Neural cell (in vitro differentiated cells): ENCODE measurements around the gene CALHM5. TPM values are rescaled to one million over a fixed set of nuclear protein-coding genes. Genes with fewer than 3 reads are reported as not detected.

ENCODE experiments used
- H2AFZ ChIP-seq: fragments of 200-600, 300-800 bp; sonication (generic), shearing (Covaris generic); 2 replicates; pipeline ENCODE4 v1.6.0; 2014; ENCODE audit warnings: low read depth, mild to moderate bottlenecking, antibody characterized with exemption, low read length, moderate library complexity
- H3F3A ChIP-seq: fragments of 200-600 bp; shearing (Covaris generic); 2 replicates; pipeline ENCODE4 v1.6.1; 2016; ENCODE audit warnings: mild to moderate bottlenecking, moderate library complexity, mixed read lengths, antibody characterized with exemption, low read length; ENCODE audit not compliant: insufficient read depth, poor library complexity, severe bottlenecking
- H3K27ac ChIP-seq: fragments of 200-600, 300-800 bp; sonication (generic), shearing (Covaris generic); 2 replicates; pipeline ENCODE4 v1.5.1; 2014; ENCODE audit warnings: mild to moderate bottlenecking, low read length, moderate library complexity
- H3K27me3 ChIP-seq: fragments of 300-800, 200-600 bp; sonication (generic), shearing (Covaris generic); 2 replicates; pipeline ENCODE4 v1.6.0; 2014; ENCODE audit warnings: mild to moderate bottlenecking, low read depth, low read length, moderate library complexity; ENCODE audit not compliant: insufficient read depth
- H3K36me3 ChIP-seq: fragments of 300-800, 200-600 bp; sonication (generic), shearing (Covaris generic); 2 replicates; pipeline ENCODE4 v1.5.1; 2014; ENCODE audit warnings: mild to moderate bottlenecking, antibody characterized with exemption, low read length, moderate library complexity; ENCODE audit not compliant: insufficient read depth
- H3K4me2 ChIP-seq: fragments of 300-800, 200-600 bp; sonication (generic), shearing (Covaris generic); 2 replicates; pipeline ENCODE4 v1.6.0; 2014; ENCODE audit warnings: mild to moderate bottlenecking, low read length
- H3K4me3 ChIP-seq: fragments of 300-800, 200-600 bp; sonication (generic), shearing (Covaris generic); 2 replicates; pipeline ENCODE4 v1.5.1; 2014; ENCODE audit warnings: mild to moderate bottlenecking, low read length, moderate library complexity
- H3K79me2 ChIP-seq: fragments of 200-600 bp; shearing (Covaris generic); replicated peaks from 2 replicates; pipeline ENCODE4 v1.6.0; 2014; ENCODE audit warnings: mild to moderate bottlenecking, low read length, moderate library complexity; ENCODE audit not compliant: insufficient read depth
- H3K9ac ChIP-seq: fragments of 300-800, 200-600 bp; sonication (generic), shearing (Covaris generic); 2 replicates; pipeline ENCODE4 v1.6.1; 2016; ENCODE audit warnings: mild to moderate bottlenecking, low read length, mixed read lengths
- H3K9me2 ChIP-seq: fragments of 200-600 bp; shearing (Covaris generic); 2 replicates; pipeline ENCODE4 v1.6.1; 2016; ENCODE audit warnings: mild to moderate bottlenecking, low read length, mixed read lengths; ENCODE audit not compliant: insufficient read depth
- H3K9me3 ChIP-seq: fragments of 200-600, 300-800 bp; sonication (generic), shearing (Covaris generic); 2 replicates; pipeline ENCODE4 v1.6.1; 2016; ENCODE audit warnings: mild to moderate bottlenecking, mixed run types, low read length, moderate library complexity, mixed read lengths
- H4K20me1 ChIP-seq: fragments of 200-600 bp; shearing (Covaris generic); 2 replicates; pipeline ENCODE4 v1.6.1; 2016; ENCODE audit warnings: mild to moderate bottlenecking, mixed run types; ENCODE audit not compliant: insufficient read depth
- CTCF ChIP-seq: fragments of 450-650 bp; IDR thresholded peaks from 2 replicates; pipeline ENCODE4 v1.5.1; 2014; ENCODE audit warnings: antibody characterized with exemption, mild to moderate bottlenecking, moderate library complexity; ENCODE audit not compliant: poor library complexity, severe bottlenecking
- EP300 ChIP-seq: fragments of 450-650 bp; conservative IDR thresholded peaks from 2 replicates; pipeline ENCODE4 v1.6.1; 2014; ENCODE audit warnings: antibody characterized with exemption, mild to moderate bottlenecking, moderate library complexity; ENCODE audit not compliant: poor library complexity, severe bottlenecking
- EZH2 ChIP-seq: fragments of 200-600, 300-800 bp; shearing (Covaris generic), sonication (generic); IDR thresholded peaks from 2 replicates; pipeline ENCODE4 v1.6.1; 2014; ENCODE audit warnings: antibody characterized with exemption, low read length, borderline replicate concordance, mild to moderate bottlenecking; ENCODE audit not compliant: insufficient read depth, poor library complexity, severe bottlenecking
- MXI1 ChIP-seq: fragments of 450-650 bp; conservative IDR thresholded peaks from 2 replicates; pipeline ENCODE4 v1.6.1; 2014; ENCODE audit warnings: antibody characterized with exemption, mild to moderate bottlenecking; ENCODE audit not compliant: poor library complexity, severe bottlenecking
- POLR2AphosphoS5 ChIP-seq: IDR thresholded peaks from 2 replicates; pipeline ENCODE4 v1.6.1; 2012
- RAD21 ChIP-seq: fragments of 450-650 bp; conservative IDR thresholded peaks from 2 replicates; pipeline ENCODE4 v1.6.1; 2014; ENCODE audit warnings: antibody characterized with exemption, mild to moderate bottlenecking, moderate library complexity
- REST ChIP-seq: IDR thresholded peaks from 2 replicates; pipeline ENCODE4 v1.6.1; 2012; ENCODE audit warnings: borderline replicate concordance
- SMC3 ChIP-seq: fragments of 450-650 bp; conservative IDR thresholded peaks from 2 replicates; pipeline ENCODE4 v1.6.1; 2014; ENCODE audit warnings: antibody characterized with exemption, mild to moderate bottlenecking, moderate library complexity; ENCODE audit not compliant: poor library complexity
- TAF1 ChIP-seq: IDR thresholded peaks from 2 replicates; pipeline ENCODE4 v1.6.1; 2012; ENCODE audit warnings: low read depth
- polyA plus RNA-seq: library from polyadenylated mRNA; depleted of rRNA; stranded (reverse); fragments of >200 nt; gene quantifications from 2 replicates; pipeline ENCODE4 v1.2.3, GENCODE V29; 2014

CALHM5 gene
- polyA plus RNA-seq, 1 donor from 2014 or later = 0.07 TPM

DNA sequence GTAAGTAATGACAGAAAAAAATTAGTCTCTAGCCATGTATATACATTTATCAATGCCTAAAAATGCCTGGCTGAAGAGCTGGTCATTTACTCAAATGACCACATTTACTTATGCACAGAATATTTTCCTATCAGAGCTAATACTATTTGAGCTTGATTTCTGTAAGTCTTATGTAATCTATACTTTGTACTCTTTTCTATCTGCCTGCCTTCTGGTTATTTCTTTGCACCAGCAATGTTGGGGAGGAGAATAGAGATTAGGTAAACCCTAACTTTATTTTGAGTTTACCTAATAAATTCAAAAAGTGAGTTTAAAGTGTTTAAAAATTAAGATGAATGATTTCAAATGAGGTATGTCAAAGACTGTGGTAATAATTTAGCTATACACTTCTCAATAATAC lies 3.7 kb downstream of the CALHM5 start:
- no peaks in the 10 kb centered on the region for H3K79me2 ChIP-seq
- no peak for TF ChIP-seq TAF1
- TF ChIP-seq REST = no peak
- no peak for TF ChIP-seq MXI1
- TF ChIP-seq POLR2AphosphoS5 = no peak
- no peak for TF ChIP-seq EZH2
- no peak for TF ChIP-seq EP300
- TF ChIP-seq CTCF = no peak
- no peak for TF ChIP-seq RAD21
- TF ChIP-seq SMC3 = no peak
- H3K27me3 ChIP-seq = no peaks in the 10 kb centered on the region
- no peak overlapping the region for H3K4me3 ChIP-seq
- H3K9me2 ChIP-seq = no peaks in the 10 kb centered on the region
- H3F3A ChIP-seq = no peaks in the 10 kb centered on the region
- H4K20me1 ChIP-seq = no peaks in the 10 kb centered on the region
- H3K36me3 ChIP-seq = no peaks in the 10 kb centered on the region
- no peak overlapping the region for H3K4me2 ChIP-seq
- H2AFZ ChIP-seq = no peak overlapping the region
- H3K27ac ChIP-seq = no peak overlapping the region
- H3K9me3 ChIP-seq = no peaks in the 10 kb centered on the region
- no peak overlapping the region for H3K9ac ChIP-seq

DNA sequence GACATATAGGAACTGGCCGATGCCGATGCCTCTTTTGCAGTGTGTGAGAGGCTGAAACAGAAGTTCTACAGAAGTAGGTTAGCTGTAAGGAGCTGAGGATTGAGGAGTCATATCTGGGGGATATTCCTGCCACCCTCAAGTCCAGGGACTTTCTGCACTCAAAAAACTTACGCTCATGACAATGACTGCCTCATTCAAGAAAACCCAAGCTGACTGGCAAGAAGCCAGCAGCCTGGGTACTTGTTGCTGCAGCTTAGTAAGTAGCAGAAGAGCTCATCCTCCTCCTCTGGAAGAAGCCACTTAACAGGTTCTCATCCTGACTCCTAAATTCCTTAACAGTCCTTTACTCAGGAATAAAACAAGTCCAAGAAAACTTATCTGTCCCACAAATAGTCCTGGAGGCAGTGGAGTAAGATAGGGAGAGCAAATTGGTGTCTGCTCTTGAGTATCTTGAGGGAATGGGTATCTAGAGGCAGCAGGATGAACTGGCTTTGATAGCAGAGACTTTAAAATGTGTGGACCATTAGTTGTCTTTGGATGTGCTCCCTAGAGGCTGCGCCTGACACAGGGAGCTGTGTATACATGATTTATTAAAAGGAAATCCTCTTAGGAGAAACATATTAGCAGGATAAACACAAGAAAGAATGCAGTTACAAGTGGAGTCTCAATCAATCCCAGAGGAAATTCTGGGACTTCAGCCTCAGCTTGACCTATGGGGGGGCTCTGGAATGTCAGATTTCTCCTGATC lies 7.4 kb downstream of the CALHM5 start:
- H3K79me2 ChIP-seq = no peaks in the 10 kb centered on the region
- no peaks in the 10 kb centered on the region for H3F3A ChIP-seq
- no peak overlapping the region for H3K4me2 ChIP-seq
- H3K4me3 ChIP-seq = no peak overlapping the region
- H3K9me2 ChIP-seq = no peaks in the 10 kb centered on the region
- no peak overlapping the region for H3K27ac ChIP-seq
- H3K9me3 ChIP-seq = no peaks in the 10 kb centered on the region
- H3K27me3 ChIP-seq = no peaks in the 10 kb centered on the region
- H4K20me1 ChIP-seq = no peaks in the 10 kb centered on the region
- H3K36me3 ChIP-seq = no peaks in the 10 kb centered on the region
- TF ChIP-seq REST (no peak), SMC3 (no peak), EZH2 (no peak), CTCF (no peak), RAD21 (no peak), POLR2AphosphoS5 (no peak), EP300 (no peak), MXI1 (no peak), TAF1 (no peak)
- no peak overlapping the region for H2AFZ ChIP-seq
- no peak overlapping the region for H3K9ac ChIP-seq
